OCI-LY3 (cell line): Measurements from ENCODE around the gene TRIM33.
"Not testable (repeated sequence)": the region's sequence is repeated elsewhere in the genome, so short reads cannot be mapped to it uniquely, and the experiment has no call there.

Experiments
- H2AFZ ChIP-seq: fragments of 200-600, 300-600 bp; shearing (Covaris generic); 2 replicates; pipeline ENCODE4 v1.6.0; 2014; ENCODE audit warnings: antibody characterized with exemption, low read depth, low read length
- H3K27ac ChIP-seq: fragments of 200-600, 300-600 bp; sonication (generic); 2 replicates; pipeline ENCODE4 v1.5.1; 2014; ENCODE audit warnings: mild to moderate bottlenecking, low read length, moderate library complexity, mixed read lengths
- H3K27me3 ChIP-seq: fragments of 200-600, 300-600 bp; sonication (generic); 2 replicates; pipeline ENCODE4 v1.6.1; 2014; ENCODE audit warnings: low read depth, low read length, mixed read lengths
- H3K36me3 ChIP-seq: fragments of 200-600, 300-600 bp; sonication (generic); replicated peaks from 2 replicates; pipeline ENCODE3; 2014; ENCODE audit warnings: low read depth, low read length, mixed read lengths
- H3K4me1 ChIP-seq: fragments of 300-600, 200-600 bp; sonication (generic); 2 replicates; pipeline ENCODE4 v1.6.1; 2014; ENCODE audit warnings: low read length, mixed read lengths
- H3K4me2 ChIP-seq: fragments of 200-600, 300-600 bp; sonication (generic); 2 replicates; pipeline ENCODE4 v1.6.1; 2014; ENCODE audit warnings: low read length, mixed read lengths
- H3K4me3 ChIP-seq: fragments of 300-600, 200-600 bp; sonication (generic); 2 replicates; pipeline ENCODE4 v1.5.1; 2014; ENCODE audit warnings: antibody characterized with exemption, mild to moderate bottlenecking, low read length, moderate library complexity
- H3K79me2 ChIP-seq: fragments of 300-600, 200-600 bp; shearing (Covaris generic); 2 replicates; pipeline ENCODE4 v1.6.1; 2014; ENCODE audit warnings: mild to moderate bottlenecking, low read length, mixed read lengths
- H3K9ac ChIP-seq: fragments of 300-600, 200-600 bp; shearing (Covaris generic); 2 replicates; pipeline ENCODE4 v1.6.0; 2014; ENCODE audit warnings: mild to moderate bottlenecking, low read length, moderate library complexity
- H3K9me3 ChIP-seq: fragments of 200-600, 300-600 bp; shearing (Covaris generic); 2 replicates; pipeline ENCODE4 v1.6.1; 2014; ENCODE audit warnings: low read length, mixed read lengths; ENCODE audit not compliant: insufficient read depth
- H4K20me1 ChIP-seq: fragments of 200-600, 300-600 bp; sonication (generic); 2 replicates; pipeline ENCODE4 v1.6.1; 2016; ENCODE audit warnings: low read length, mixed read lengths; ENCODE audit not compliant: insufficient read depth
- CTCF ChIP-seq: fragments of 200-600, 300-600 bp; sonication (generic); IDR thresholded peaks from 2 replicates; pipeline ENCODE4 v1.5.1; 2014; ENCODE audit warnings: antibody characterized with exemption, low read length, low read depth
- EZH2phosphoT487 ChIP-seq: fragments of 200-600 bp; shearing (Covaris generic); IDR thresholded peaks from 2 replicates; pipeline ENCODE4 v1.6.1; 2018; ENCODE audit warnings: antibody characterized with exemption, mixed run types, low read depth

Gene TRIM33

GRCh38 chr1:114390361-114390760, 120.6 kb downstream of the TRIM33 start:
- no peaks in the 10 kb centered on the region for H3K27me3 ChIP-seq
- no peak overlapping the region for H3K27ac ChIP-seq
- H3K79me2 ChIP-seq = no peaks in the 10 kb centered on the region
- H3K9ac ChIP-seq = no peak overlapping the region
- H3K9me3 ChIP-seq = no peaks in the 10 kb centered on the region
- no peaks in the 10 kb centered on the region for H3K4me1 ChIP-seq
- H3K4me3 ChIP-seq = no peak overlapping the region
- no peak overlapping the region for H3K4me2 ChIP-seq
- no peak for TF ChIP-seq CTCF
- TF ChIP-seq EZH2phosphoT487 = no peak
- no peak overlapping the region for H2AFZ ChIP-seq
- H4K20me1 ChIP-seq = no peaks in the 10 kb centered on the region
- H3K36me3 ChIP-seq = peaks cover 9% of the 10 kb centered on the region

GRCh38 chr1:114388432-114389003, 122.5 kb downstream of the TRIM33 start:
- Histone ChIP-seq H3K9me3 (no peaks in the 10 kb centered on the region), H3K27me3 (no peaks in the 10 kb centered on the region), H4K20me1 (no peaks in the 10 kb centered on the region), H3K9ac (no peak overlapping the region), H3K4me2 (no peak overlapping the region), H3K4me3 (no peak overlapping the region), H2AFZ (no peak overlapping the region), H3K79me2 (no peaks in the 10 kb centered on the region), H3K27ac (no peak overlapping the region), H3K36me3 (peaks cover 6% of the 10 kb centered on the region), H3K4me1 (no peaks in the 10 kb centered on the region)
- TF ChIP-seq CTCF (no peak), EZH2phosphoT487 (no peak)

GRCh38 chr1:114387585-114387984, 123.4 kb downstream of the TRIM33 start:
- H3K4me2 ChIP-seq, H3K4me1 ChIP-seq, H3K9ac ChIP-seq, H3K27ac ChIP-seq, H3K36me3 ChIP-seq, H3K4me3 ChIP-seq, H2AFZ ChIP-seq, H3K9me3 ChIP-seq, H3K27me3 ChIP-seq, H3K79me2 ChIP-seq, H4K20me1 ChIP-seq: not testable (repeated sequence)

GRCh38 chr1:114387010-114387360, 124.0 kb downstream of the TRIM33 start:
- peaks cover 4% of the 10 kb centered on the region for H3K36me3 ChIP-seq
- no peak overlapping the region for H3K4me2 ChIP-seq
- no peaks in the 10 kb centered on the region for H3K79me2 ChIP-seq
- H3K9ac ChIP-seq = no peak overlapping the region
- no peaks in the 10 kb centered on the region for H3K9me3 ChIP-seq
- H3K27me3 ChIP-seq = no peaks in the 10 kb centered on the region
- no peak for TF ChIP-seq EZH2phosphoT487
- TF ChIP-seq CTCF = no peak
- no peak overlapping the region for H3K4me3 ChIP-seq
- no peak overlapping the region for H3K27ac ChIP-seq
- H3K4me1 ChIP-seq = no peaks in the 10 kb centered on the region
- no peak overlapping the region for H2AFZ ChIP-seq
- H4K20me1 ChIP-seq = no peaks in the 10 kb centered on the region
